GM12865 (cell line): ENCODE data around the gene TMEM116.

Experiments used
- DNase-seq: peaks from one replicate; pipeline ENCODE4 v3.0.0; 2010; ENCODE audit warnings: low read depth
- H3K4me3 ChIP-seq: 2 replicates; pipeline ENCODE4 v1.5.1; 2011; ENCODE audit warnings: mild to moderate bottlenecking, low read depth, low read length, control low read depth
- CTCF ChIP-seq: IDR thresholded peaks from 2 replicates; pipeline ENCODE4 v1.5.1; 2011; ENCODE audit warnings: low read length, control low read depth, low read depth, inconsistent platforms; ENCODE audit not compliant: insufficient read depth; ENCODE audit errors: missing control alignments

Gene TMEM116

GRCh38 chr12:111887926-111888745 is 124.8 kb downstream of the TMEM116 start:
- no peak overlapping the region for H3K4me3 ChIP-seq
- TF ChIP-seq CTCF = no peak
- DNase-seq = no peak

- H3K4me3 ChIP-seq = no peak overlapping the region
- TF ChIP-seq CTCF = no peak
- DNase-seq = no peak
These were observed 126.1 kb downstream of the TMEM116 start for GRCh38 chr12:111886662-111887545.

GRCh38 chr12:111881716-111882115 is 131.2 kb downstream of the TMEM116 start:
- peak; percentile 9 for DNase-seq
- no peak for TF ChIP-seq CTCF

More at GRCh38 chr12:111881716-111882115, 131.2 kb downstream of the TMEM116 start:
- H3K4me3 ChIP-seq = no peak overlapping the region
